Left ventricle myocardium inferior (tissue), 1 donor: ENCODE data around the gene ITPA. TPM values are rescaled to one million over a fixed set of nuclear protein-coding genes. Genes with fewer than 3 reads are reported as not detected.

Experiments
- DNase-seq: peaks from one replicate; pipeline ENCODE4 v3.0.0-alpha.2; 2020
- H3K27ac ChIP-seq: fragments of 200-600 bp; replicated peaks from 2 replicates; pipeline ENCODE4 v1.8.0; 2021
- H3K27me3 ChIP-seq: fragments of 200-600 bp; 2 replicates; pipeline ENCODE4 v1.8.0; 2021; ENCODE audit warnings: low read depth
- H3K36me3 ChIP-seq: fragments of 200-600 bp; 2 replicates; pipeline ENCODE4 v1.8.0; 2021
- H3K4me1 ChIP-seq: fragments of 200-600 bp; 2 replicates; pipeline ENCODE4 v1.8.0; 2021
- H3K4me3 ChIP-seq: fragments of 200-600 bp; 2 replicates; pipeline ENCODE4 v1.8.0; 2021; ENCODE audit warnings: mild to moderate bottlenecking, moderate library complexity
- H3K9me3 ChIP-seq: fragments of 200-600 bp; replicated peaks from 2 replicates; pipeline ENCODE4 v1.8.0; 2021
- intact Hi-C: fragments of 100-400 bp; cut with micrococcal nuclease; formaldehyde crosslinking; loops from one replicate; pipeline ENCODE4 v1.11.0; 2022
- total RNA-seq: library from RNA; stranded (reverse); fragmentation: NEBNext Ultra II Directional; extraction: Animal tissue kit (Norgen Biotek cat#: 25700); gene quantifications from one replicate; pipeline ENCODE4 v1.2.1, GENCODE V29; 2021
- TF ChIP-seq, protein P1 (sequence below): fragments of 200-600 bp; IDR thresholded peaks from 2 replicates; pipeline ENCODE4 v1.8.0; 2021; ENCODE audit warnings: antibody characterized with exemption, mild to moderate bottlenecking, borderline replicate concordance
- donor health status: DM: no; HTN: yes; CAD: no; lungs with severe emphysema.

ITPA gene
- total RNA-seq, 1 donor from 2014 or later = 17.2 TPM

- Histone ChIP-seq H3K27ac (no peak overlapping the region), H3K4me3 (no peak overlapping the region), H3K9me3 (no peaks in the 10 kb centered on the region), H3K4me1 (peaks cover 17% of the 10 kb centered on the region), H3K27me3 (no peaks in the 10 kb centered on the region), H3K36me3 (peaks cover 59% of the 10 kb centered on the region)
- intact Hi-C loops = no loop called here
- TF ChIP-seq, protein P1, sequence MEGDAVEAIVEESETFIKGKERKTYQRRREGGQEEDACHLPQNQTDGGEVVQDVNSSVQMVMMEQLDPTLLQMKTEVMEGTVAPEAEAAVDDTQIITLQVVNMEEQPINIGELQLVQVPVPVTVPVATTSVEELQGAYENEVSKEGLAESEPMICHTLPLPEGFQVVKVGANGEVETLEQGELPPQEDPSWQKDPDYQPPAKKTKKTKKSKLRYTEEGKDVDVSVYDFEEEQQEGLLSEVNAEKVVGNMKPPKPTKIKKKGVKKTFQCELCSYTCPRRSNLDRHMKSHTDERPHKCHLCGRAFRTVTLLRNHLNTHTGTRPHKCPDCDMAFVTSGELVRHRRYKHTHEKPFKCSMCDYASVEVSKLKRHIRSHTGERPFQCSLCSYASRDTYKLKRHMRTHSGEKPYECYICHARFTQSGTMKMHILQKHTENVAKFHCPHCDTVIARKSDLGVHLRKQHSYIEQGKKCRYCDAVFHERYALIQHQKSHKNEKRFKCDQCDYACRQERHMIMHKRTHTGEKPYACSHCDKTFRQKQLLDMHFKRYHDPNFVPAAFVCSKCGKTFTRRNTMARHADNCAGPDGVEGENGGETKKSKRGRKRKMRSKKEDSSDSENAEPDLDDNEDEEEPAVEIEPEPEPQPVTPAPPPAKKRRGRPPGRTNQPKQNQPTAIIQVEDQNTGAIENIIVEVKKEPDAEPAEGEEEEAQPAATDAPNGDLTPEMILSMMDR = no peak
- no peak for DNase-seq
These were observed 9.1 kb upstream of the ITPA start for GRCh38 chr20:3199976-3200755.

DNA sequence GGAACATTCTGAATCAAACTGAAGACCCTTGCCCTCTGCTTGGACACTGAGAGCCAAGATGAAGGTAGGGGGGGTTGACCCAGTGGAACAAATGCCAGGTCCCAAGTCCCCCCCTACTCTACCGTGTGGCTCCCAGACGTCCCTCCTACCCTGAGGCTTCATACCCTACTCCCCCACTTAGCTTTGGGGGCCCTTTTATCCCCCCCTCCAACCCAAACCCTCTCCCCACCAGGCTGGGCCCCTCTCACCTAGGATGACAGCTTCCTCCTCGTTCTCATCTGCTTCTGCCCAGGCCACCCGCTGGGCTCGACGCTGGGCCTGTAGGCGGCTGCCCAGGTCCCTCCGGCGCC is 6.4 kb upstream of the ITPA start:
- DNase-seq = no peak
- TF ChIP-seq, protein P1 = no peak
- H3K9me3 ChIP-seq = no peaks in the 10 kb centered on the region
- intact Hi-C loops = no loop called here
- no peaks in the 10 kb centered on the region for H3K27me3 ChIP-seq
- H3K4me1 ChIP-seq = peaks cover 17% of the 10 kb centered on the region
- H3K4me3 ChIP-seq = peak overlapping the region; percentile 96
- peak overlapping the region; percentile 96 for H3K27ac ChIP-seq
- H3K36me3 ChIP-seq = peaks cover 33% of the 10 kb centered on the region

GRCh38 chr20:3203315-3204123 is 5.8 kb upstream of the ITPA start:
- Histone ChIP-seq H3K27me3 (no peaks in the 10 kb centered on the region), H3K4me3 (peak overlapping the region; percentile 96), H3K4me1 (peaks cover 21% of the 10 kb centered on the region), H3K27ac (peak overlapping the region; percentile 96), H3K36me3 (peaks cover 29% of the 10 kb centered on the region), H3K9me3 (no peaks in the 10 kb centered on the region)
- no peak for DNase-seq
- intact Hi-C loops = no loop called here
- TF ChIP-seq, protein P1 = no peak

DNA sequence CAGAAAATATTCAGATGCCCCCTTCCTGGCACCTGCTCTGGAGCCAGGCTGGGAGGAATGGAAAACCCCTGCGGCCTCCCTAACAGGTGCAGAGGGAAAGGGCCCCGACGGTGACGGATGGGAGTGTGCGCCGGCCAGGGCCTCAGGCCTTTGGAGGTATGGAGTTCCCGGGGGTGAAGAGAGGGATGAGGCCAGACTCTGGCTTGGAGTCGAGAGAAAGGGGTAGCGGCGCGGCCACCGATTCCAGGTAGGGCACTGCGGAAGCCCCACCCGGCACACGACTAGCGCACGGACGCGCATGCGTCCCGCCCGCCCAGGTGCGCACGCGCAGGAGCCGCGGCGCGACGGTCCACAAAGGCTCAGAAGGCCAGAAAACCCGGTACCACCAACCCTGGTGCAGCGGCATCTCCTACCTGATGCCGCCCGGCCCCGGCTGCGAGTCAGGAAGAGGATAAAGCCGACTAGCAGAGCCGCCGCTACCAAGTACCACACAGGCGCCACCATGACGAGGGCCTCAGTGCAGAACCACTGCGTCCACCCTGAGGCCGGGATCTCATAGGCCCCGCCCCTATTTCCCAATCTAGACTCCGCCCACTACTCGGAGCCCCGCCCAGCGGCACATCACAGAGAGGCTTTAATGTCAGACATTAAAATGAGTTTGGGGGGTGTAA is 5.0 kb upstream of the ITPA start, which contains the start of gene DDRGK1:
TSS of gene DDRGK1 (minus strand) at position 559 of the 671 bp plus-strand sequence. CDS start at position 504, 55 bp downstream.
- no peaks in the 10 kb centered on the region for H3K27me3 ChIP-seq
- intact Hi-C loops = no loop called here
- peak within 1 kb of the TSS; percentile 96 for H3K4me3 ChIP-seq
- H3K27ac ChIP-seq = peak within 1 kb of the TSS; percentile 96
- H3K36me3 ChIP-seq = peaks cover 21% of the 10 kb centered on the region
- H3K4me1 ChIP-seq = peaks cover 28% of the 10 kb centered on the region
- DNase-seq = peak; percentile 91
- TF ChIP-seq, protein P1 = no peak
- H3K9me3 ChIP-seq = no peaks in the 10 kb centered on the region

GRCh38 chr20:3208786-3209256 is 477 bp upstream of the ITPA start:
- Histone ChIP-seq H3K4me1 (peaks cover 33% of the 10 kb centered on the region), H3K27me3 (no peaks in the 10 kb centered on the region), H3K27ac (peak overlapping the region; percentile 88), H3K4me3 (peak overlapping the region; percentile 80), H3K9me3 (no peaks in the 10 kb centered on the region), H3K36me3 (peaks cover 10% of the 10 kb centered on the region)
- intact Hi-C loops = no loop called here
- TF ChIP-seq, protein P1 = no peak
- no peak for DNase-seq
